Kidney glomerular epithelial cell (primary cell): ENCODE results near the gene PRKAG2.

Experiments
- DNase-seq: peaks from one replicate; lab custom pipeline; 2025; lab: John Stamatoyannopoulos, UW

PRKAG2 gene

GRCh38 chr7:151615784-151616183 is 261.1 kb downstream of the PRKAG2 start:
- DNase-seq = no peak

- no peak for DNase-seq
These were observed 261.9 kb downstream of the PRKAG2 start for GRCh38 chr7:151615058-151615457.

- DNase-seq = no peak
These were observed 262.9 kb downstream of the PRKAG2 start for GRCh38 chr7:151614019-151614418.

- DNase-seq = no peak
These were observed 265.0 kb downstream of the PRKAG2 start for GRCh38 chr7:151611878-151612277.

GRCh38 chr7:151611041-151611440 is 265.9 kb downstream of the PRKAG2 start:
- DNase-seq = no peak

- no peak for DNase-seq
These were observed 268.8 kb downstream of the PRKAG2 start for GRCh38 chr7:151608031-151608551.

GRCh38 chr7:151607464-151607867 is 269.4 kb downstream of the PRKAG2 start:
- DNase-seq = no peak

GRCh38 chr7:151603951-151604350 is 273.0 kb downstream of the PRKAG2 start:
- DNase-seq = no peak

GRCh38 chr7:151601521-151602305 is 275.2 kb downstream of the PRKAG2 start:
- DNase-seq = no peak

- no peak for DNase-seq
These were observed 276.6 kb downstream of the PRKAG2 start for GRCh38 chr7:151600331-151600730.

- DNase-seq = peak; percentile 93
These were observed 277.3 kb downstream of the PRKAG2 start for GRCh38 chr7:151599401-151600227.

- DNase-seq = peak; percentile 98
These were observed 279.1 kb downstream of the PRKAG2 start for GRCh38 chr7:151597541-151598444.

- DNase-seq = no peak
These were observed 281.1 kb downstream of the PRKAG2 start for GRCh38 chr7:151595702-151596350.

GRCh38 chr7:151592868-151593486 is 283.9 kb downstream of the PRKAG2 start:
- DNase-seq = peak; percentile 98

- DNase-seq = no peak
These were observed 284.6 kb downstream of the PRKAG2 start for GRCh38 chr7:151592330-151592729.

- no peak for DNase-seq
These were observed 285.0 kb downstream of the PRKAG2 start for GRCh38 chr7:151591866-151592265.

GRCh38 chr7:151590850-151591771 is 285.8 kb downstream of the PRKAG2 start:
- DNase-seq = no peak

- no peak for DNase-seq
These were observed 286.7 kb downstream of the PRKAG2 start for GRCh38 chr7:151590071-151590849.

GRCh38 chr7:151588982-151589381 is 287.9 kb downstream of the PRKAG2 start:
- no peak for DNase-seq
